Epithelial cell of esophagus (primary cell): ENCODE measurements around the gene HIPK2.

ENCODE experiments used
- DNase-seq: peaks from one replicate; pipeline ENCODE4 v3.0.0; 2010; ENCODE audit warnings: low read depth
- H3K4me3 ChIP-seq: 2 replicates; pipeline ENCODE4 v1.5.1; 2011; ENCODE audit warnings: mild to moderate bottlenecking, low read length, control low read depth
- TF ChIP-seq, protein P1 (sequence below): IDR thresholded peaks from 2 replicates; pipeline ENCODE4 v1.5.1; 2011; ENCODE audit warnings: low read depth, mild to moderate bottlenecking, low read length, control low read depth, inconsistent platforms; ENCODE audit not compliant: insufficient read depth; ENCODE audit errors: missing control alignments

HIPK2 gene

DNA sequence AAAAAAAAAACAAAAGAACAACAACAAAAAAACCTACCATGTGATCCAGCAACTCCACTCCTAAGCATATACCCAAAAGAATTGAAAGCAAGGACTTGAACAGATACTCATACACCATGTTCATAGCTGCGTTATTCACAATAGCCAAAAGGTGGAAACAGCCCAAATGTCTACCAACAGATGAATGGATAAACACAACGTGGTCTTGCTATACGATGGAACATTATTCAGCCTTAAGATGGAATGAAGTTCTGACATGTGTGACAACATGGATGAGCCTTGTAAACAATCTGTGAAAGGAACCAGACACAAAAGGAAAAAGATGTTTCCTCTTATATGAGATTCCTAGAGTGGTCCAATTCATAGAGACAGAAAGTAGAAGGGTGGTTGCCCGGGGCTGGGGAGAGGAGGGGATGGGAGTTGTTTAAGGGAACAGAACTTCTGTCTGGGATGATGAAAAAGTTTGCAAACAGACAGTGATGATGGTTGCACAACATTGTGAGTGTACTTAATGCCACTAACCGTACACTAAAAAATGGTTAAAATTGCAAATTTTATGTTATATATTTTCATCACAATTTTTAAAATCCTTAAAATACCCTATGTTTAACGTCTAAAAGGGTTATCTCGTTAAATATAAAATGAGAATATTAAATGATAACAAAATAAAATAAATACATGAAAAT lies 242.7 kb downstream of the HIPK2 start:
- DNase-seq: no peak
- TF ChIP-seq, protein P1, sequence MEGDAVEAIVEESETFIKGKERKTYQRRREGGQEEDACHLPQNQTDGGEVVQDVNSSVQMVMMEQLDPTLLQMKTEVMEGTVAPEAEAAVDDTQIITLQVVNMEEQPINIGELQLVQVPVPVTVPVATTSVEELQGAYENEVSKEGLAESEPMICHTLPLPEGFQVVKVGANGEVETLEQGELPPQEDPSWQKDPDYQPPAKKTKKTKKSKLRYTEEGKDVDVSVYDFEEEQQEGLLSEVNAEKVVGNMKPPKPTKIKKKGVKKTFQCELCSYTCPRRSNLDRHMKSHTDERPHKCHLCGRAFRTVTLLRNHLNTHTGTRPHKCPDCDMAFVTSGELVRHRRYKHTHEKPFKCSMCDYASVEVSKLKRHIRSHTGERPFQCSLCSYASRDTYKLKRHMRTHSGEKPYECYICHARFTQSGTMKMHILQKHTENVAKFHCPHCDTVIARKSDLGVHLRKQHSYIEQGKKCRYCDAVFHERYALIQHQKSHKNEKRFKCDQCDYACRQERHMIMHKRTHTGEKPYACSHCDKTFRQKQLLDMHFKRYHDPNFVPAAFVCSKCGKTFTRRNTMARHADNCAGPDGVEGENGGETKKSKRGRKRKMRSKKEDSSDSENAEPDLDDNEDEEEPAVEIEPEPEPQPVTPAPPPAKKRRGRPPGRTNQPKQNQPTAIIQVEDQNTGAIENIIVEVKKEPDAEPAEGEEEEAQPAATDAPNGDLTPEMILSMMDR: no peak
- no peak overlapping the region for H3K4me3 ChIP-seq

DNA sequence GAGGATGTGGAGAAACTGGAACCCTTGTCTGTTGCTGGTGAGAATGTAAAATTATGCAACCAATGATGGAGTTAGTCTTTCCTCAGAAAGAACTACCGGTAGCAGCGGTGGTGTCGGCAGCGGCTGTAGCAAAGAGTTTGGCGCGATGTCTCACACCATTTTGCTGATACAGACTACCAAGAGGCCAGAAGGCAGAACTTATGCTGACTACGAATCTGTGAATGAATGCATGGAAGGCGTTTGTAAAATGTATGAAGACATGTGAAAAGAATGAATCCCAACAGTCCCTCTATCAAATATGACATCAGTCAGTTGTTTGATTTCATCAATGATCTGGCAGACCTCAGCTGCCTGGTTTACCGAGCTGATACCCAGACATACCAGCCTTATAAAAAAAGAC lies 243.7 kb downstream of the HIPK2 start:
- TF ChIP-seq, protein P1: no peak
- DNase-seq: no peak
- no peak overlapping the region for H3K4me3 ChIP-seq

DNA sequence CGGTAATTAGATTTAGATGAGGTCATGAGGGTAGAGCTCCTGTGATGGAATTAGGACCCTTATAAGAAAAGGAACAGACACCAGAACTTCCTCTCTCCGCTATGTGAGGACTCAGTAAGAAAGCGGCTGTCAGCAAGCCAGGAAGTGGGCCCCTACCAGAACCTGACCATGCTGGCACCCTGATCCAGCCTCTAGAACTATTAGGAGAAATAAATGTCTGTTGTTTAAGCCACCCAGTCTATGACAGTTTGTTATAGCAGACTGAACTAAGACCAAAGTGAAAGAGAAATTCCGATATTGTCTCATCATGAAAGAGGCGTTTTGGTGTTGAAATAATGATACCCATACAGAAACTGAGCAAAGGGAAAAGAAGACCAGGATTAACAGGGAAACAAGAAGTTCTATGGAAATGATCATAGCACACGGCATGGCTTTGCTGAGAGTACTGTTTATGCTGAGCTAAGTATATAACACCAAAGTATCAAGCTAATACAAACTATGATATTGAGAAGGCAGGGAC lies 245.1 kb downstream of the HIPK2 start:
- TF ChIP-seq, protein P1: no peak
- DNase-seq: no peak
- no peak overlapping the region for H3K4me3 ChIP-seq

DNA sequence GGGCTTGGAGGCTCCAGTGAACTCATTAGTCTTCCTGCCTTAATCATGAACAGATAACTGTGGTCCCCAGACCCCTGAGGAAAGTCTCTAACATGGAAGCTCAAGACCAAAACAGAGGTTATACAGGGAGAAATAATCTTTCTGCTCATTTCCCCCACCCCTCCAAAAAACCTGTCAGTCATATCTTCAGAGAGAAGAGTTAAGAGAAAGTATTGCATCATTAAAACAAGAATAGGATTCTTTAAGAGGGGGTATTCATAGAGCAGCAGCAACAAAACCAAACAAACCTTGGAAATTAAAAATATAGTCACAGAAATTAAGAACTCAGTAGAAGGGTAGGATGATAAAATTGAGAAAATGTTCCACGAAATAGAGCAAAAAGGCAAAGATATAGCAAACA lies 246.7 kb downstream of the HIPK2 start:
- DNase-seq: no peak
- no peak overlapping the region for H3K4me3 ChIP-seq
- TF ChIP-seq, protein P1: no peak

DNA sequence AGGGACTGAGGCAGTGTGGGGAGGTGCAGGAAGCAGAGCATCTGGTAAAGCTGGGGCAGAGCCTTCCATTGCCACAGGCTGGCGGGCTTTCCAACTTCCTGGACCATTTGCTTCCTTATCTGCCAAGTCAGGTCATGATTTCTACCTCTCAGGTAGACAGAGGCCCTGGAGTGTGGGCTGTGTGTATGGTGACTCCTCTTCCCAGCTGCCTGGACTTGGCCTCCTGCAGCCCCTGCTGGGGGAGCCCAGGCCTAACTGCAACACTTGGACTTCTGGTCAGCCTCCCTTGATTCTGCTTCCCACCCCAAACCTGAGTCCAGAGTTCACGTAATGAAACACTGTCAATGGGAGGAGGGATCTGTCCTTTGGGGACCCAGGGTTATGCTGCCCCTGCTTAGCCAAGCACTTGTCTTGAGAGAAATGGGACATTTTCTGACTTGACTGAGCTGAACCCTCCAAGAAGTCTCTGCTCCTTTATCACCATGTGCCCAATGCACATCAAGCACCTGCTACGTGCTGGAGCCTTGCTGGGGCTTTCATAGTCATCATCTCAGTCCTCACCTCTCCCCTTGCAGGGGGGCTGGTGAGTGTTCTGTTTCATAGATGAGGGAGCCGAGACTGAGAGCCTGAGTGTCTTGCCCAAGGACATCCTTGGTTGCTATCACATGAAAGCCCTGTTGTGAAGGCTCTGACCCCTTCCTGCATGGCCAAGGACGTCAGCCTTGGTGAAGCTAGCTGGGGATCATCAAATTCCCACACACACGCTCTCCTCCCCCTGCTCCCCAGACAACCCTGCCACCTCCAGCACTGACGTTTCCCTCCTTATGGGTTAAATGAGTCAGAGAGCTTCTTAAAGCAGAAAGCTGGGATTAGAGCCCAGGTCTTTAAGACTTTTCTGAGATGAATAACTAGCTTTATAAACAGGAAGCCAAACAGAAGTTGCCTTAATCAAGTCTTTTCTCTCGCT lies 250.9 kb downstream of the HIPK2 start:
- no peak overlapping the region for H3K4me3 ChIP-seq
- peak; percentile 9 for DNase-seq
- TF ChIP-seq, protein P1: no peak

DNA sequence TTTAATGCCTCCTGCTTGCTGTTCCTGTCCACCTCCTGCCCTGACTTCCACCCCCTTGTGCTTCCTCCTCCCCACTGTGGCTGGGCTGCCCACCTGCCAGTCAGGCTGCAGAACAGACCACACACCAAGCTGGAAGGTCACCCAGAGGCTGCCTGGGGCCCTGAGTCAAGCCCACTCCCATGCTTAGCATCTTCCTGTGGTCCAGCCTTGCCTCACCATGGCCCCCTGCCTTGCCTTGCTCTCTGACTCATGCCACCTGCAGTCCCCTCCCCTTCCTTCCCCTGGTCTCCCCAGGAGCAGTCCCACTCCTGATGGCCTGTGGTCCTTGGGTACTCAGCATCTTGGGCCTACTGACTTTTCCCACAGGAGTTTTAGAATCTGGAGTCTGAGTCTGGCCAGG lies 252.0 kb downstream of the HIPK2 start:
- TF ChIP-seq, protein P1: no peak
- no peak for DNase-seq
- no peak overlapping the region for H3K4me3 ChIP-seq
